HepG2 (cell line): Measurements from ENCODE around the gene CDAN1. TPM values are rescaled to one million over a fixed set of nuclear protein-coding genes. Genes with fewer than 3 reads are reported as not detected.

ENCODE experiments used
- ARID4A ChIP-seq: sonication (generic); formaldehyde crosslinking; IDR thresholded peaks from 2 replicates; pipeline ENCODE4 v1.5.0; 2020; ENCODE audit warnings: mild to moderate bottlenecking, missing genetic modification reagents, borderline replicate concordance
- CSRNP2 ChIP-seq: sonication (generic); formaldehyde crosslinking; conservative IDR thresholded peaks from 2 replicates; pipeline ENCODE4 v1.8.0; 2022; ENCODE audit warnings: low read depth, missing genetic modification reagents
- KDM5A ChIP-seq: fragments of 200-600 bp; sonication (generic); IDR thresholded peaks from 2 replicates; pipeline ENCODE4 v1.7.0; 2018; ENCODE audit warnings: antibody characterized with exemption, mild to moderate bottlenecking, low read length, borderline replicate concordance
- KLF13 ChIP-seq: sonication (generic); formaldehyde crosslinking; IDR thresholded peaks from 2 replicates; pipeline ENCODE4 v1.4.0; 2020; ENCODE audit warnings: mild to moderate bottlenecking, missing genetic modification reagents
- MAFG ChIP-seq: sonication (generic); formaldehyde crosslinking; IDR thresholded peaks from 2 replicates; pipeline ENCODE4 v1.5.1; 2020; ENCODE audit warnings: mild to moderate bottlenecking, missing genetic modification reagents
- NR2F1 ChIP-seq, 2 experiments: fragments of 450-650 bp in 1 of 2; formaldehyde crosslinking in 1 of 2; IDR thresholded peaks; 2 replicates each; pipeline versions ENCODE4 v1.5.0 to v1.6.1; 2016 to 2020; ENCODE audit warnings: mild to moderate bottlenecking in 1 of 2, missing compliant biosample characterization in 1 of 2, missing genetic modification reagents in 1 of 2, moderate library complexity in 1 of 2
- RAD21 ChIP-seq: fragments of 450-650 bp; formaldehyde crosslinking; IDR thresholded peaks from 2 replicates; pipeline ENCODE4 v1.5.0; 2020; ENCODE audit warnings: mild to moderate bottlenecking
- RORA ChIP-seq: sonication (generic); formaldehyde crosslinking; IDR thresholded peaks from 2 replicates; pipeline ENCODE4 v1.5.0; 2020; ENCODE audit warnings: mild to moderate bottlenecking, missing genetic modification reagents, moderate library complexity
- SNRNP70 ChIP-seq: fragments of 200-400 bp; formaldehyde crosslinking; IDR thresholded peaks from 2 replicates; pipeline ENCODE4 v1.6.1; 2017; ENCODE audit warnings: mild to moderate bottlenecking, low read depth, low read length, moderate library complexity
- THAP8 ChIP-seq: sonication (generic); formaldehyde crosslinking; IDR thresholded peaks from 2 replicates; pipeline ENCODE4 v1.5.1; 2020; ENCODE audit warnings: missing genetic modification reagents, mild to moderate bottlenecking, borderline replicate concordance
- ZC3H4 ChIP-seq: sonication (generic); formaldehyde crosslinking; IDR thresholded peaks from 2 replicates; pipeline ENCODE4 v1.4.0; 2020; ENCODE audit warnings: missing genetic modification reagents, borderline replicate concordance
- ZHX2 ChIP-seq, 2 experiments: sonication (generic) in 1 of 2; formaldehyde crosslinking in 1 of 2; IDR thresholded peaks; 2 replicates each; pipeline versions ENCODE4 v1.6.1 to v1.9.0; 2014 to 2022; ENCODE audit warnings: antibody characterized with exemption in 1 of 2, borderline replicate concordance in 1 of 2, inconsistent platforms in 1 of 2, low read depth in 1 of 2, missing genetic modification reagents in 1 of 2
- ZNF772 ChIP-seq: sonication (generic); formaldehyde crosslinking; IDR thresholded peaks from 2 replicates; pipeline ENCODE4 v1.5.0; 2020; ENCODE audit warnings: mild to moderate bottlenecking, missing genetic modification reagents
- ZNF790 ChIP-seq: sonication (generic); formaldehyde crosslinking; IDR thresholded peaks from 2 replicates; pipeline ENCODE4 v1.8.0; 2022; ENCODE audit warnings: missing genetic modification reagents, mild to moderate bottlenecking, borderline replicate concordance
- polyA plus RNA-seq, 8 experiments: library from polyadenylated mRNA; depleted of rRNA in 3 of 8; stranded (reverse) in 7 of 8; unstranded in 1 of 8; fragments of >200 nt; fragmentation: Illumina TruSeq in 4 of 8; extraction: Trizol in 4 of 8; gene quantifications; 2 replicates each; pipeline versions ENCODE4 v1.2.1 to v1.2.3, GENCODE V29; 2011 to 2016; ENCODE audit warnings: low read depth in 4 of 8, missing spikeins in 1 of 8, mixed read lengths in 1 of 8; ENCODE audit not compliant: insufficient read depth in 1 of 8
- total RNA-seq, 5 experiments: library from RNA; depleted of rRNA; stranded (reverse); fragments of >200 nt; fragmentation: Illumina TruSeq; extraction: Trizol; gene quantifications; 2 replicates each; pipeline ENCODE4 v1.2.3, GENCODE V29; 2016; ENCODE audit warnings: low read depth in 1 of 5

CDAN1 gene
- total and polyA plus RNA-seq, 2 of the 13 experiments (the other 11 are each of a cell fraction or from before 2014, with no cell fraction given), result 5.0 to 16.1 TPM

- TF ChIP-seq ZHX2 (IDR thresholded peaks at IDR 0.05; ENCODE audit: low read depth) (no peak), ZHX2 (CRISPR knock-in tag; IDR thresholded peaks at IDR 0.05; ENCODE audit: borderline replicate concordance) (no peak), KDM5A (peak; percentile 33), CSRNP2 (CRISPR knock-in tag) (no peak), SNRNP70 (no peak), ARID4A (CRISPR knock-in tag) (peak; percentile 82; the same call in 1 of the 2 replicates), NR2F1 (CRISPR knock-in tag; IDR thresholded peaks at IDR 0.05) (no peak), ZNF772 (CRISPR knock-in tag) (no peak), KLF13 (CRISPR knock-in tag) (no peak), RAD21 (no peak), ZNF790 (CRISPR knock-in tag) (no peak), ZC3H4 (CRISPR knock-in tag) (no peak), THAP8 (CRISPR knock-in tag) (no peak), MAFG (no peak), RORA (CRISPR knock-in tag) (no peak)
These were observed at the start of gene CDAN1 (continued) for GRCh38 chr15:42736793-42737528.
